Liver (tissue), 9 donors: Measurements from ENCODE around the gene C8G. TPM values are rescaled to one million over a fixed set of nuclear protein-coding genes. Genes with fewer than 3 reads are reported as not detected.

Experiments used
- DNase-seq: peaks from one replicate; pipeline ENCODE4 v3.0.0-alpha.2; 2017; ENCODE audit warnings: low spot score
- H3K27ac ChIP-seq, 2 donors: one replicate each; pipeline ENCODE4 v1.7.0; 2013; ENCODE audit warnings: inconsistent platforms in 2 of 2, low read length in 2 of 2, control low read depth in 1 of 2, low read depth in 1 of 2, mild to moderate bottlenecking in 1 of 2
- H3K27me3 ChIP-seq, 4 donors: one replicate each; pipeline versions ENCODE4 v1.6.1 to v1.7.0; 2013; ENCODE audit warnings: low read length in 3 of 4, inconsistent platforms in 1 of 4, mild to moderate bottlenecking in 1 of 4, moderate library complexity in 1 of 4; ENCODE audit not compliant: control insufficient read depth in 4 of 4, insufficient read depth in 4 of 4
- H3K36me3 ChIP-seq, 4 donors: one replicate each; pipeline versions ENCODE4 v1.6.1 to v1.7.0; 2013; ENCODE audit warnings: low read length in 3 of 4, mild to moderate bottlenecking in 3 of 4, low read depth in 1 of 4, moderate library complexity in 1 of 4; ENCODE audit not compliant: control insufficient read depth in 4 of 4, insufficient read depth in 3 of 4
- H3K4me1 ChIP-seq, 4 donors: one replicate each; pipeline versions ENCODE4 v1.6.1 to v1.7.0; 2013; ENCODE audit warnings: low read length in 3 of 4, mild to moderate bottlenecking in 3 of 4, moderate library complexity in 1 of 4; ENCODE audit not compliant: control insufficient read depth in 4 of 4, insufficient read depth in 4 of 4
- H3K4me3 ChIP-seq, 3 donors: one replicate each; pipeline versions ENCODE4 v1.6.1 to v1.7.0; 2013; ENCODE audit warnings: low read length in 3 of 3, control low read depth in 1 of 3, low read depth in 1 of 3, mild to moderate bottlenecking in 1 of 3
- H3K9ac ChIP-seq, 2 donors: one replicate each; pipeline ENCODE4 v1.7.0; 2013; ENCODE audit warnings: low read length in 2 of 2, mild to moderate bottlenecking in 2 of 2, moderate library complexity in 2 of 2, control low read depth in 1 of 2, low read depth in 1 of 2
- H3K9me3 ChIP-seq, 4 donors: one replicate each; pipeline versions ENCODE4 v1.6.1 to v1.7.0; 2013; ENCODE audit warnings: low read length in 3 of 4; ENCODE audit not compliant: control insufficient read depth in 4 of 4
- EGR1 ChIP-seq, 2 donors: IDR thresholded peaks; 2 replicates each; pipeline ENCODE4 v1.6.1; 2016 to 2018; ENCODE audit warnings: antibody characterized with exemption in 2 of 2, low read depth in 2 of 2
- FOXA2 ChIP-seq: IDR thresholded peaks from 2 replicates; pipeline ENCODE4 v1.6.1; 2016; ENCODE audit warnings: antibody characterized with exemption
- GABPA ChIP-seq, 2 donors: IDR thresholded peaks in 1 of 2; conservative IDR thresholded peaks in 1 of 2; 2 replicates each; pipeline ENCODE4 v1.6.1; 2016; ENCODE audit warnings: antibody characterized with exemption in 2 of 2, mild to moderate bottlenecking in 1 of 2, moderate library complexity in 1 of 2
- HNF4A ChIP-seq, 2 donors: conservative IDR thresholded peaks; 2 replicates each; pipeline ENCODE4 v1.6.1; 2016; ENCODE audit warnings: antibody characterized with exemption in 2 of 2, mild to moderate bottlenecking in 2 of 2
- HNF4G ChIP-seq: IDR thresholded peaks from 2 replicates; pipeline ENCODE4 v1.6.1; 2016; ENCODE audit warnings: antibody characterized with exemption
- JUND ChIP-seq, 2 donors: IDR thresholded peaks; 2 replicates each; pipeline ENCODE4 v1.6.1; 2016; ENCODE audit warnings: antibody characterized with exemption in 2 of 2
- NR2F2 ChIP-seq: IDR thresholded peaks from 2 replicates; pipeline ENCODE4 v1.6.1; 2016; ENCODE audit warnings: antibody characterized with exemption
- RAD21 ChIP-seq, 2 donors: IDR thresholded peaks; 2 replicates each; pipeline ENCODE4 v1.6.1; 2016; ENCODE audit warnings: antibody characterized with exemption in 2 of 2, mild to moderate bottlenecking in 2 of 2
- RXRA ChIP-seq, 2 donors: IDR thresholded peaks; 2 replicates each; pipeline ENCODE4 v1.6.1; 2017 to 2018; ENCODE audit warnings: antibody characterized with exemption in 2 of 2, mild to moderate bottlenecking in 1 of 2
- TAF1 ChIP-seq: conservative IDR thresholded peaks from 2 replicates; pipeline ENCODE4 v1.6.1; 2016; ENCODE audit warnings: antibody characterized with exemption, mild to moderate bottlenecking
- YY1 ChIP-seq: IDR thresholded peaks from 2 replicates; pipeline ENCODE4 v1.6.1; 2016; ENCODE audit warnings: antibody characterized with exemption, mild to moderate bottlenecking
- WGBS: extraction: QIAGEN DNeasy Blood & Tissue Kit; methylation state at CpG from one replicate; pipeline ENCODE4 v1.1.7; 2013; 5-methylcytosine and 5-hydroxymethylcytosine counted together
- polyA plus RNA-seq, 2 donors: library from polyadenylated mRNA; stranded (reverse) in 1 of 2; unstranded in 1 of 2; fragments of 200-250 nt in 1 of 2; fragments of >200 nt in 1 of 2; fragmentation: Nextera tagmentation in 1 of 2; extraction: Ambion mirVana in 1 of 2; gene quantifications; one replicate each; pipeline versions ENCODE4 v1.2.1 to v1.2.3, GENCODE V29; 2013 to 2015
- total RNA-seq, 2 donors: library from RNA; depleted of rRNA; stranded (reverse); fragments of >200 nt; gene quantifications; one replicate each; pipeline ENCODE4 v1.2.3, GENCODE V29; 2014
- TF ChIP-seq, protein P1 (sequence below): IDR thresholded peaks from 2 replicates; pipeline ENCODE4 v1.6.1; 2016; ENCODE audit warnings: antibody characterized with exemption, mild to moderate bottlenecking
- TF ChIP-seq, protein P2 (sequence below): IDR thresholded peaks from 2 replicates; pipeline ENCODE4 v1.6.1; 2016; ENCODE audit warnings: antibody characterized with exemption
- TF ChIP-seq, protein P3 (sequence below): fragments of 150-350 bp; IDR thresholded peaks from 2 replicates; pipeline ENCODE4 v1.5.1; 2017; ENCODE audit warnings: improper control_type of control experiment, low read depth, low read length; ENCODE audit not compliant: missing input control
- TF ChIP-seq, protein P4 (sequence below): IDR thresholded peaks from 2 replicates; pipeline ENCODE4 v1.6.1; 2016; ENCODE audit warnings: antibody characterized with exemption
- donor health status: healthy.
- donor health status: healthy.
- donor health status: healthy.
- donor health status: healthy.
- donor health status: healthy.

The C8G gene
- total and polyA plus RNA-seq, 4 donors, result 25.1 to 1,117 (median 607) TPM

DNA sequence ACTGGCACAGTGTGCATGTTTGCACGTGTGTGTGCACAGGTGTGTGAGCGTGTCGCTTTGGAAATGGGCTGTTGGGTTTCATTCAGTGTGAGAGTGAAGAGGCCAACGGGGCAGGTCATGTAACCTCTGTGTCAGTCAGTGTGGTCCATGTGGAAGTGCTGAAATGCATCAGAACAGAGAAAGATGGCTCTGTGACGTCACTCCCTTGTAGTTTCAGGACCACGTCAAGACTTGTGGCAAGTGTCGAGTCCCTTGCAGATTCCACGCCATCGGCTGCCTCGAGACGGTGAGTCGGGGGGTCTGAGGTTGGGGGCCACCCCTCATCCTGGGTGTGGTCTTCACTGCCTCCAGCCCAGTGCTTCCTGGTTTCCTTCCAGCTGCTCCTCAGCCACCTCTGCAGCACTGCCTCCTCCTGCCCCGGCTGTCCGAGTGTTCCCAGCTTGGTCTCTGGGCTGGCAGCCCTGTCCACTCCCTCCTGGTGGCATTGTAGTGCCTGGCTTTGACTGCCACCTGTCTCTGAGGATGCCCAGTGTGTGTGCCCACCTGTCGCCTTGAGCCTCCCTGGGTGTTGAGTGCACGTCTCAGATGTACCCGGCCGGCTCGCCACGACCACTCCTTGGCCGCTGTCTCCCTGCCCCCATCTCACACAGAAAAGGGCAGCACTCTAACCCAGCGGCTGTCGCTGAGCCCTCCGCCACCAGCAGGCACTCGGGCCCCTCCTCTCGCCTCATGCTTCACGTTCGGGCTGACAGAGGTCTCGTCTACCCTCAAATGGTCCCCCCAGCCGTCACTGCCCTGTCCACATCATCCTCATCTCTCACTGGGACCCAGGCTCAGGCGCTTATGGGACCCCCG, 28.5 kb upstream of the C8G start:
- TF ChIP-seq, protein P1, sequence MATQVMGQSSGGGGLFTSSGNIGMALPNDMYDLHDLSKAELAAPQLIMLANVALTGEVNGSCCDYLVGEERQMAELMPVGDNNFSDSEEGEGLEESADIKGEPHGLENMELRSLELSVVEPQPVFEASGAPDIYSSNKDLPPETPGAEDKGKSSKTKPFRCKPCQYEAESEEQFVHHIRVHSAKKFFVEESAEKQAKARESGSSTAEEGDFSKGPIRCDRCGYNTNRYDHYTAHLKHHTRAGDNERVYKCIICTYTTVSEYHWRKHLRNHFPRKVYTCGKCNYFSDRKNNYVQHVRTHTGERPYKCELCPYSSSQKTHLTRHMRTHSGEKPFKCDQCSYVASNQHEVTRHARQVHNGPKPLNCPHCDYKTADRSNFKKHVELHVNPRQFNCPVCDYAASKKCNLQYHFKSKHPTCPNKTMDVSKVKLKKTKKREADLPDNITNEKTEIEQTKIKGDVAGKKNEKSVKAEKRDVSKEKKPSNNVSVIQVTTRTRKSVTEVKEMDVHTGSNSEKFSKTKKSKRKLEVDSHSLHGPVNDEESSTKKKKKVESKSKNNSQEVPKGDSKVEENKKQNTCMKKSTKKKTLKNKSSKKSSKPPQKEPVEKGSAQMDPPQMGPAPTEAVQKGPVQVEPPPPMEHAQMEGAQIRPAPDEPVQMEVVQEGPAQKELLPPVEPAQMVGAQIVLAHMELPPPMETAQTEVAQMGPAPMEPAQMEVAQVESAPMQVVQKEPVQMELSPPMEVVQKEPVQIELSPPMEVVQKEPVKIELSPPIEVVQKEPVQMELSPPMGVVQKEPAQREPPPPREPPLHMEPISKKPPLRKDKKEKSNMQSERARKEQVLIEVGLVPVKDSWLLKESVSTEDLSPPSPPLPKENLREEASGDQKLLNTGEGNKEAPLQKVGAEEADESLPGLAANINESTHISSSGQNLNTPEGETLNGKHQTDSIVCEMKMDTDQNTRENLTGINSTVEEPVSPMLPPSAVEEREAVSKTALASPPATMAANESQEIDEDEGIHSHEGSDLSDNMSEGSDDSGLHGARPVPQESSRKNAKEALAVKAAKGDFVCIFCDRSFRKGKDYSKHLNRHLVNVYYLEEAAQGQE, result peak; percentile 46
- TF ChIP-seq HNF4A (conservative IDR thresholded peaks at IDR 0.05), result no peak
- TF ChIP-seq, protein P2, sequence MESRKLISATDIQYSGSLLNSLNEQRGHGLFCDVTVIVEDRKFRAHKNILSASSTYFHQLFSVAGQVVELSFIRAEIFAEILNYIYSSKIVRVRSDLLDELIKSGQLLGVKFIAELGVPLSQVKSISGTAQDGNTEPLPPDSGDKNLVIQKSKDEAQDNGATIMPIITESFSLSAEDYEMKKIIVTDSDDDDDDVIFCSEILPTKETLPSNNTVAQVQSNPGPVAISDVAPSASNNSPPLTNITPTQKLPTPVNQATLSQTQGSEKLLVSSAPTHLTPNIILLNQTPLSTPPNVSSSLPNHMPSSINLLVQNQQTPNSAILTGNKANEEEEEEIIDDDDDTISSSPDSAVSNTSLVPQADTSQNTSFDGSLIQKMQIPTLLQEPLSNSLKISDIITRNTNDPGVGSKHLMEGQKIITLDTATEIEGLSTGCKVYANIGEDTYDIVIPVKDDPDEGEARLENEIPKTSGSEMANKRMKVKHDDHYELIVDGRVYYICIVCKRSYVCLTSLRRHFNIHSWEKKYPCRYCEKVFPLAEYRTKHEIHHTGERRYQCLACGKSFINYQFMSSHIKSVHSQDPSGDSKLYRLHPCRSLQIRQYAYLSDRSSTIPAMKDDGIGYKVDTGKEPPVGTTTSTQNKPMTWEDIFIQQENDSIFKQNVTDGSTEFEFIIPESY, result no peak
- no peak overlapping the region for H3K27ac ChIP-seq
- H3K4me1 ChIP-seq, result no peaks in the 10 kb centered on the region
- H3K27me3 ChIP-seq, result no peaks in the 10 kb centered on the region
- no peak overlapping the region for H3K4me3 ChIP-seq
- no peak overlapping the region for H3K9ac ChIP-seq
- DNase-seq, result no peak
- H3K36me3 ChIP-seq, result peaks cover 8 to 45% (median 10%) of the 10 kb centered on the region in 4 donors
- H3K9me3 ChIP-seq, result no peaks in the 10 kb centered on the region
- WGBS, result 96% methylated on average over 32 of the region's 32 CpGs

DNA sequence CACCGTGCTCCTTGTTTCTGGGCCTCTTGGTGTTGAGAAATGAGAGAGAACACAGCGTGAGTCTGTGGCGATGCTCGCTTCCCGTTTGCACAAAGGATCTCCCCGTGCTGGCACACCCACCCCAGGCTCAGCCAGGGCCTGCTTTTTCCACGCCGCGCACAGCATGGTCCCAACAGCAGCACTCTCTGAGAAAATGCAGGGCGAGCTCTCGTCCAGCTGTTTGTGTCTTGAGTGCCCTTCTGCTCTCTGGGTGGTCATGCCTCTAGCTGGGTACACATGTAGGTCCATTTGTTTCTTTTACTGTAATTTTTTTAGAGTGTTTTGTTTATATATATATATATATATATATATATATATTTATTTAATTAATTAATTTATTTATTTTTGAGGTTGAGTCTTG, 27.1 kb upstream of the C8G start:
- no peaks in the 10 kb centered on the region for H3K4me1 ChIP-seq
- H3K27me3 ChIP-seq, result no peaks in the 10 kb centered on the region
- no peaks in the 10 kb centered on the region for H3K9me3 ChIP-seq
- no peak overlapping the region for H3K27ac ChIP-seq
- H3K9ac ChIP-seq, result no peak overlapping the region
- 96% methylated on average over 11 of the region's 11 CpGs for WGBS
- DNase-seq, result no peak
- peaks cover 8 to 48% (median 10%) of the 10 kb centered on the region in 4 donors for H3K36me3 ChIP-seq
- H3K4me3 ChIP-seq, result no peak overlapping the region
- TF ChIP-seq GABPA (IDR thresholded peaks at IDR 0.05 in 1 of 2, conservative IDR thresholded peaks at IDR 0.05 in 1 of 2) (no peak), RAD21 (IDR thresholded peaks at IDR 0.05) (no peak), HNF4G (no peak), JUND (IDR thresholded peaks at IDR 0.05) (no peak), TAF1 (no peak), FOXA2 (no peak), YY1 (no peak), EGR1 (IDR thresholded peaks at IDR 0.05; ENCODE audit: low read depth in 2 of 2) (no peak), RXRA (IDR thresholded peaks at IDR 0.05) (no peak), NR2F2 (no peak), HNF4A (conservative IDR thresholded peaks at IDR 0.05) (no peak)
- TF ChIP-seq, protein P1, result no peak
- TF ChIP-seq, protein P2, result no peak
- TF ChIP-seq, protein P3, sequence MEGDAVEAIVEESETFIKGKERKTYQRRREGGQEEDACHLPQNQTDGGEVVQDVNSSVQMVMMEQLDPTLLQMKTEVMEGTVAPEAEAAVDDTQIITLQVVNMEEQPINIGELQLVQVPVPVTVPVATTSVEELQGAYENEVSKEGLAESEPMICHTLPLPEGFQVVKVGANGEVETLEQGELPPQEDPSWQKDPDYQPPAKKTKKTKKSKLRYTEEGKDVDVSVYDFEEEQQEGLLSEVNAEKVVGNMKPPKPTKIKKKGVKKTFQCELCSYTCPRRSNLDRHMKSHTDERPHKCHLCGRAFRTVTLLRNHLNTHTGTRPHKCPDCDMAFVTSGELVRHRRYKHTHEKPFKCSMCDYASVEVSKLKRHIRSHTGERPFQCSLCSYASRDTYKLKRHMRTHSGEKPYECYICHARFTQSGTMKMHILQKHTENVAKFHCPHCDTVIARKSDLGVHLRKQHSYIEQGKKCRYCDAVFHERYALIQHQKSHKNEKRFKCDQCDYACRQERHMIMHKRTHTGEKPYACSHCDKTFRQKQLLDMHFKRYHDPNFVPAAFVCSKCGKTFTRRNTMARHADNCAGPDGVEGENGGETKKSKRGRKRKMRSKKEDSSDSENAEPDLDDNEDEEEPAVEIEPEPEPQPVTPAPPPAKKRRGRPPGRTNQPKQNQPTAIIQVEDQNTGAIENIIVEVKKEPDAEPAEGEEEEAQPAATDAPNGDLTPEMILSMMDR, result no peak
- TF ChIP-seq, protein P4, sequence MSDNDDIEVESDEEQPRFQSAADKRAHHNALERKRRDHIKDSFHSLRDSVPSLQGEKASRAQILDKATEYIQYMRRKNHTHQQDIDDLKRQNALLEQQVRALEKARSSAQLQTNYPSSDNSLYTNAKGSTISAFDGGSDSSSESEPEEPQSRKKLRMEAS, result no peak
